Gastrocnemius medialis (tissue), 4 donors: ENCODE data around the gene PAM16.

Experiments used
- POLR2A ChIP-seq, 2 donors: fragments of 450-650 bp; IDR thresholded peaks; one replicate each; pipeline ENCODE4 v1.6.1; 2017; ENCODE audit warnings: antibody characterized with exemption in 2 of 2, mild to moderate bottlenecking in 2 of 2, moderate library complexity in 2 of 2
- TF ChIP-seq, protein P1 (sequence below), 5 experiments: fragments of 450-650 bp in 3 of 5; fragments of 200-600 bp in 2 of 5; sonication (generic) in 2 of 5; IDR thresholded peaks in 4 of 5; conservative IDR thresholded peaks in 1 of 5; 1 replicate in 4 of 5; 2 replicates in 1 of 5; pipeline ENCODE4 v1.5.1; 2016 to 2019; ENCODE audit warnings: antibody characterized with exemption in 5 of 5, mild to moderate bottlenecking in 3 of 5, moderate library complexity in 3 of 5

DNA sequence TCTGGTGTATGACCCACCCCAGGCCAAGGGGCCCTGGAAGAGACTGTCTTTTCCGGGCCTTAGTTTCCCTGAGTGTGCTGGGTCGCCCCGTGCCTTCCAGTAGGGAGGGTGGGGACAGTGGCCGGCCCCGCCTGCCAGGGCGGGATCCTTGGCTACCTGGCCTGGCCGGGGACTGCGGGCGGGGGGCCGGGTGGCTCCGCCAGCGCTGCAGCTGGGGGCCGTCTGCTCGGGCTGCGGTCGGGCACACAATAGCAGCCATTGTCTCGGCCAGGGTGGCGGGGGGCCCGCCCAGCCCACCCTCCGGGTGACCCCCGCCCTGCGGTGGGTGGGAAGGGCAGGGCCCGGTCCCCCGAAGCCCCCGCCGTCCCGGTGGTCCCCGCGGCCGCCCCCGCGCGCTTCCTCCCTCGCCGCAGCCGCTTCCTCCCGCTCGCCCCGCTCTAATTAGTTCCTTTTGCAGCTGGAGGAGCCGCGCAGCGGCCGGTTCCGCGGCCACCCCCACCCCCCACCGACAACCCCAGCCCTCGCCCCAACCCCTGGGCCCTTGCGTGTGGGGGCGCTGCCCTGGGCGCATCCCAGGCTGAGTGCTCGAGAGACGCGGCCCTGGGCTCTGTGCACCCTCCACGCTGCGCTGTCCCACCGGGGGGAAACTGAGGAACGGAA lies 23.6 kb downstream of the PAM16 start:
- TF ChIP-seq, protein P1, sequence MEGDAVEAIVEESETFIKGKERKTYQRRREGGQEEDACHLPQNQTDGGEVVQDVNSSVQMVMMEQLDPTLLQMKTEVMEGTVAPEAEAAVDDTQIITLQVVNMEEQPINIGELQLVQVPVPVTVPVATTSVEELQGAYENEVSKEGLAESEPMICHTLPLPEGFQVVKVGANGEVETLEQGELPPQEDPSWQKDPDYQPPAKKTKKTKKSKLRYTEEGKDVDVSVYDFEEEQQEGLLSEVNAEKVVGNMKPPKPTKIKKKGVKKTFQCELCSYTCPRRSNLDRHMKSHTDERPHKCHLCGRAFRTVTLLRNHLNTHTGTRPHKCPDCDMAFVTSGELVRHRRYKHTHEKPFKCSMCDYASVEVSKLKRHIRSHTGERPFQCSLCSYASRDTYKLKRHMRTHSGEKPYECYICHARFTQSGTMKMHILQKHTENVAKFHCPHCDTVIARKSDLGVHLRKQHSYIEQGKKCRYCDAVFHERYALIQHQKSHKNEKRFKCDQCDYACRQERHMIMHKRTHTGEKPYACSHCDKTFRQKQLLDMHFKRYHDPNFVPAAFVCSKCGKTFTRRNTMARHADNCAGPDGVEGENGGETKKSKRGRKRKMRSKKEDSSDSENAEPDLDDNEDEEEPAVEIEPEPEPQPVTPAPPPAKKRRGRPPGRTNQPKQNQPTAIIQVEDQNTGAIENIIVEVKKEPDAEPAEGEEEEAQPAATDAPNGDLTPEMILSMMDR (IDR thresholded peaks at IDR 0.05 in 4 of 5, conservative IDR thresholded peaks at IDR 0.05 in 1 of 5) = no peak
- TF ChIP-seq POLR2A (IDR thresholded peaks at IDR 0.05) = no peak
